ENCODE data around the gene ATXN7. TPM values are rescaled to one million over a fixed set of nuclear protein-coding genes. Genes with fewer than 3 reads are reported as not detected.

Gene ATXN7
- polyA plus RNA-seq, 1 experiment = 15.0 TPM

DNA sequence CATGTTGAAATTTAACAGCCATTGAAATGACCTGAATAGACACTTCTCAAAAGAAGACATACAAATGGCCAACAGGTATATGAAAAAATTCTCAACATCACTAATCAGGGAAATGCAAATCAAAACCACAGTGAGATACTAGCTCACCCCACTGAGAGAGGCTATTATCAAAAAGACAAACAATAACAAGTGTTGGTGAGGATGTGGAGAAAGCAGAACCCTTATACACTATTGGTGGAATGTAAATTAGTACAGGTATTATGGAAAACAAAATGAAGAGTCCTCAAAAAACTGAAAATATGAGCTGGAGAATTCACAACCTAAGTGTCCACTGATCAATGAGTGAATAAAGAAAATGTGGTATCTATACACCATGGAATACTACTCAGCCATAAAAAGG, 21.5 kb upstream of the ATXN7 start:
- no peak for DNase-seq (ENCODE audit: low read depth)
- POLR2A ChIA-PET = no interaction called here
- H3K4me3 ChIP-seq (ENCODE audit: low read depth, low read length) = no peak overlapping the region
- TF ChIP-seq, protein P1, sequence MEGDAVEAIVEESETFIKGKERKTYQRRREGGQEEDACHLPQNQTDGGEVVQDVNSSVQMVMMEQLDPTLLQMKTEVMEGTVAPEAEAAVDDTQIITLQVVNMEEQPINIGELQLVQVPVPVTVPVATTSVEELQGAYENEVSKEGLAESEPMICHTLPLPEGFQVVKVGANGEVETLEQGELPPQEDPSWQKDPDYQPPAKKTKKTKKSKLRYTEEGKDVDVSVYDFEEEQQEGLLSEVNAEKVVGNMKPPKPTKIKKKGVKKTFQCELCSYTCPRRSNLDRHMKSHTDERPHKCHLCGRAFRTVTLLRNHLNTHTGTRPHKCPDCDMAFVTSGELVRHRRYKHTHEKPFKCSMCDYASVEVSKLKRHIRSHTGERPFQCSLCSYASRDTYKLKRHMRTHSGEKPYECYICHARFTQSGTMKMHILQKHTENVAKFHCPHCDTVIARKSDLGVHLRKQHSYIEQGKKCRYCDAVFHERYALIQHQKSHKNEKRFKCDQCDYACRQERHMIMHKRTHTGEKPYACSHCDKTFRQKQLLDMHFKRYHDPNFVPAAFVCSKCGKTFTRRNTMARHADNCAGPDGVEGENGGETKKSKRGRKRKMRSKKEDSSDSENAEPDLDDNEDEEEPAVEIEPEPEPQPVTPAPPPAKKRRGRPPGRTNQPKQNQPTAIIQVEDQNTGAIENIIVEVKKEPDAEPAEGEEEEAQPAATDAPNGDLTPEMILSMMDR (IDR thresholded peaks at IDR 0.05; ENCODE audit: insufficient read depth, low read depth, low read length) = no peak
- no peaks in the 10 kb centered on the region for H3K36me3 ChIP-seq (ENCODE audit: control insufficient read depth, insufficient read depth, low read length)
- CTCF ChIA-PET = interaction anchor here (1.0 kb wide), 1 partner anchor 152 kb away, joined by 3 read pairs; no protein-coding TSS in a partner anchor
- no peaks in the 10 kb centered on the region for H3K27me3 ChIP-seq (ENCODE audit: control insufficient read depth, insufficient read depth, low read length)

- CTCF ChIA-PET = no interaction called here
- POLR2A ChIA-PET = no interaction called here
- no peaks in the 10 kb centered on the region for H3K36me3 ChIP-seq (ENCODE audit: control insufficient read depth, insufficient read depth, low read length)
- TF ChIP-seq, protein P1 (IDR thresholded peaks at IDR 0.05; ENCODE audit: insufficient read depth, low read depth, low read length) = no peak
- no peak overlapping the region for H3K4me3 ChIP-seq (ENCODE audit: low read depth, low read length)
- no peak for DNase-seq (ENCODE audit: low read depth)
- no peaks in the 10 kb centered on the region for H3K27me3 ChIP-seq (ENCODE audit: control insufficient read depth, insufficient read depth, low read length)
Measured at GRCh38 chr3:63845215-63845614, 18.5 kb upstream of the ATXN7 start.

GRCh38 chr3:63847718-63848450, 15.8 kb upstream of the ATXN7 start:
- H3K27me3 ChIP-seq (ENCODE audit: control insufficient read depth, insufficient read depth, low read length) = no peaks in the 10 kb centered on the region
- H3K36me3 ChIP-seq (ENCODE audit: control insufficient read depth, insufficient read depth, low read length) = no peaks in the 10 kb centered on the region; the same call in 1 of the 2 replicates
- TF ChIP-seq, protein P1 (IDR thresholded peaks at IDR 0.05; ENCODE audit: insufficient read depth, low read depth, low read length) = no peak
- DNase-seq (ENCODE audit: low read depth) = no peak
- H3K4me3 ChIP-seq (ENCODE audit: low read depth, low read length) = no peak overlapping the region
- CTCF ChIA-PET = interaction anchor here (1.5 kb wide), 1 partner anchor 17 kb away, joined by 5 read pairs; no protein-coding TSS in a partner anchor
- POLR2A ChIA-PET = no interaction called here

DNA sequence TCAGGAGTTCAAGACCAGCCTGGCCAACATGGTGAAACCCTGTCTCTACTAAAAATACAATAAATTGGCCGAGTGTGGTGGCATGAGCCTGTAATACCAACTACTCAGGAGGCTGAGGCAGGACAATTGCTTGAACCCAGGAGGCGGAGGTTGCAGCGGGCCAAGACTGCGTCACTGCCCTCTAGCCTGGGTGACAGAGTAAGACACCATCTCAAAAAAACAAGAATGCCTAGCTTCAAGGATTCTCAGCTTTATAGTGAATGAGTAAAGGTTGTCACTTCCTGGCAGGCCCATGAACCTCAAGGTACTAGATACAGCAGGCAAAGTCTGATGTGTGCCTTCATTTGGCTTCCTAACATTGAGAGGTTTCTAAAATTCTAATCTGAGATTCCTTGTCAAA, 14.5 kb upstream of the ATXN7 start:
- TF ChIP-seq, protein P1 (IDR thresholded peaks at IDR 0.05; ENCODE audit: insufficient read depth, low read depth, low read length) = no peak
- CTCF ChIA-PET = no interaction called here
- POLR2A ChIA-PET = no interaction called here
- no peaks in the 10 kb centered on the region for H3K27me3 ChIP-seq (ENCODE audit: control insufficient read depth, insufficient read depth, low read length)
- DNase-seq (ENCODE audit: low read depth) = no peak
- no peak overlapping the region for H3K4me3 ChIP-seq (ENCODE audit: low read depth, low read length)
- H3K36me3 ChIP-seq (ENCODE audit: control insufficient read depth, insufficient read depth, low read length) = no peaks in the 10 kb centered on the region; the same call in 1 of the 2 replicates

DNA sequence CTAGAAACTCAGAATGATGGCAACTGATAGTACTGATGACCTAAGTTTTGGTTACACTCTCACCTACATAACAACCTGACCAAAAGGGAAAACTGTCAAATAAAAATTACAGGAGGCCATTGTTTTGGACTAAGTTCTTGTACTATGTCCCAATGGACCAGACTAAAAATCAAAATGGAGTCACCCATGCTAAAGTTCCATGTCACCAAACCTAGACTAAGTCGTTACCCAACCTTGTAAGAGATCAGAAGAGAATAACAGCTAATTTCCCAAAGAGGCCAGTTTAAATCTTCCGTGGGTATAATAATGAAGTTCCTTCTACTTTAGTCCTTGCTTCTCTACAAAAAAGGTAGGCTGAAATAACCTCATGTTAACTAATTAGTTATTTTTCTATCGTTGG, 12.4 kb upstream of the ATXN7 start:
- Histone ChIP-seq H3K27me3 (ENCODE audit: control insufficient read depth, insufficient read depth, low read length) (no peaks in the 10 kb centered on the region), H3K4me3 (ENCODE audit: low read depth, low read length) (no peak overlapping the region), H3K36me3 (ENCODE audit: control insufficient read depth, insufficient read depth, low read length) (no peaks in the 10 kb centered on the region; the same call in 1 of the 2 replicates)
- ChIA-PET CTCF (no interaction called here), POLR2A (no interaction called here)
- TF ChIP-seq, protein P1 (IDR thresholded peaks at IDR 0.05; ENCODE audit: insufficient read depth, low read depth, low read length) = no peak
- no peak for DNase-seq (ENCODE audit: low read depth)

Measured in BJ (cell line).